Measurements from ENCODE around the gene CXCR4. TPM values are rescaled to one million over a fixed set of nuclear protein-coding genes. Genes with fewer than 3 reads are reported as not detected.

CXCR4 gene
- total and polyA plus RNA-seq, 2 of the 4 experiments (the other 2 are of a cell fraction): not detected

DNA sequence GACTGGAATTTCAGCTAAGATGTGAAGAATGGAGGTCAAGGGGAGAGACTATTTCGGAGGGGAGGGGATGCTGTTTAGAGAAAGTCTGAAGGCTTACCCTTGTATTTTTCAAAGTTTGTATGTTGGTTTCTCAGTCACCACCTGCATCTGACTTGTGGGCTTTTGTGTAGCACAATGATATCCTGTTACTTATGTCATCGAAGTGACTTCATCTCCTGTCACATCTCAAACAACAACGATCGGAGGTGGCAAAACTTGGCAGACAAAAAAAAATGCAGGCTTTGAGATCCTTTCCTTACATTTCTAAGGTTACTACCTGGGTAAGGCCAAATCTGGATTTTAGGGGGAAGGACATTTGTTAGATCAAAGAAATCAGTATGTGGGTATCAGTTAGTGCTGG lies 11.7 kb upstream of the CXCR4 start:
- no peak overlapping the region for H3K18ac ChIP-seq (ENCODE audit: low read depth, low read length)
- intact Hi-C loops (cut with micrococcal nuclease): loop anchor here (10.0 kb wide), 1 partner anchor 205 kb away; no protein-coding TSS in a partner anchor
- no peaks in the 10 kb centered on the region for H3K79me1 ChIP-seq (ENCODE audit: low read depth in 1 of 2, low read length in 2 of 2)
- no peak overlapping the region for H2AK5ac ChIP-seq (ENCODE audit: low read depth, low read length)
- ATAC-seq (ENCODE audit: low read depth) (no peak), DNase-seq (no peak)
- H3K56ac ChIP-seq (ENCODE audit: extremely low read depth, insufficient read depth, low read length): no peak overlapping the region
- H4K5ac ChIP-seq (ENCODE audit: low read depth, low read length): no peak overlapping the region
- no peak overlapping the region for H3K14ac ChIP-seq (replicated peaks; ENCODE audit: low read depth, low read length)
- H2AFZ ChIP-seq (replicated peaks; ENCODE audit: low read length, poor library complexity): no peak overlapping the region
- H2AK9ac ChIP-seq (replicated peaks; ENCODE audit: low read depth, low read length, poor library complexity): no peak overlapping the region
- no peak overlapping the region for H2BK120ac ChIP-seq (ENCODE audit: low read depth, low read length)
- H3K4ac ChIP-seq (ENCODE audit: low read depth, low read length): no peak overlapping the region
- H2BK20ac ChIP-seq (ENCODE audit: low read depth, low read length): no peak overlapping the region
- H3K4me2 ChIP-seq (ENCODE audit: low read depth, low read length): no peak overlapping the region
- no peaks in the 10 kb centered on the region for H3K9me1 ChIP-seq (ENCODE audit: insufficient read depth, low read length)
- peaks cover 11% of the 10 kb centered on the region for H3K27me3 ChIP-seq (ENCODE audit: control insufficient read depth, insufficient read depth, low read length)
- H3K36me3 ChIP-seq (ENCODE audit: control insufficient read depth, insufficient read depth, low read length): no peaks in the 10 kb centered on the region
- no peak overlapping the region for H4K8ac ChIP-seq (ENCODE audit: low read depth in 2 of 2, low read length in 2 of 2)
- ChIA-PET CTCF (no interaction called here), POLR2A (ENCODE audit: unreplicated experiment) (no interaction called here)
- no peaks in the 10 kb centered on the region for H3K9me3 ChIP-seq (ENCODE audit: control insufficient read depth, insufficient read depth, low read length)
- in situ Hi-C loops (cut with MboI; ENCODE audit: low sequenced_read_pairs): no loop called here
- no peak overlapping the region for H3K4me3 ChIP-seq (ENCODE audit: insufficient read depth, low read depth, low read length)
- no peak overlapping the region for H4K91ac ChIP-seq (ENCODE audit: insufficient read depth, low read depth, low read length)
- H3K27ac ChIP-seq (ENCODE audit: insufficient read depth, low read length): no peak overlapping the region
- BruUV-seq (replicated peaks): no TSS peak
- no CpG with 5 or more reads among the region's 4 CpGs for WGBS, 2 experiments (ENCODE audit: extremely low coverage in 2 of 2, insufficient read length in 1 of 2)
- no peak for TF ChIP-seq CEBPB (IDR thresholded peaks at IDR 0.05; ENCODE audit: low read depth, low read length)
- no peak for TF ChIP-seq RFX5 (IDR thresholded peaks at IDR 0.05; ENCODE audit: low read depth, low read length)
- TF ChIP-seq MAZ (IDR thresholded peaks at IDR 0.05; ENCODE audit: borderline replicate concordance, low read depth, low read length): no peak
- no peak for TF ChIP-seq MXI1 (IDR thresholded peaks at IDR 0.05; ENCODE audit: borderline replicate concordance, low read depth, low read length)
- no peak for TF ChIP-seq RCOR1 (IDR thresholded peaks at IDR 0.05; ENCODE audit: insufficient replicate concordance, low read length)
- TF ChIP-seq, protein P1, sequence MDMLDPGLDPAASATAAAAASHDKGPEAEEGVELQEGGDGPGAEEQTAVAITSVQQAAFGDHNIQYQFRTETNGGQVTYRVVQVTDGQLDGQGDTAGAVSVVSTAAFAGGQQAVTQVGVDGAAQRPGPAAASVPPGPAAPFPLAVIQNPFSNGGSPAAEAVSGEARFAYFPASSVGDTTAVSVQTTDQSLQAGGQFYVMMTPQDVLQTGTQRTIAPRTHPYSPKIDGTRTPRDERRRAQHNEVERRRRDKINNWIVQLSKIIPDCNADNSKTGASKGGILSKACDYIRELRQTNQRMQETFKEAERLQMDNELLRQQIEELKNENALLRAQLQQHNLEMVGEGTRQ (IDR thresholded peaks at IDR 0.05; ENCODE audit: low read depth, low read length): no peak
- no peak for TF ChIP-seq SMC3 (IDR thresholded peaks at IDR 0.05; ENCODE audit: low read depth, low read length)
- TF ChIP-seq FOS (IDR thresholded peaks at IDR 0.05; ENCODE audit: low read depth, low read length): no peak
- TF ChIP-seq, protein P2, sequence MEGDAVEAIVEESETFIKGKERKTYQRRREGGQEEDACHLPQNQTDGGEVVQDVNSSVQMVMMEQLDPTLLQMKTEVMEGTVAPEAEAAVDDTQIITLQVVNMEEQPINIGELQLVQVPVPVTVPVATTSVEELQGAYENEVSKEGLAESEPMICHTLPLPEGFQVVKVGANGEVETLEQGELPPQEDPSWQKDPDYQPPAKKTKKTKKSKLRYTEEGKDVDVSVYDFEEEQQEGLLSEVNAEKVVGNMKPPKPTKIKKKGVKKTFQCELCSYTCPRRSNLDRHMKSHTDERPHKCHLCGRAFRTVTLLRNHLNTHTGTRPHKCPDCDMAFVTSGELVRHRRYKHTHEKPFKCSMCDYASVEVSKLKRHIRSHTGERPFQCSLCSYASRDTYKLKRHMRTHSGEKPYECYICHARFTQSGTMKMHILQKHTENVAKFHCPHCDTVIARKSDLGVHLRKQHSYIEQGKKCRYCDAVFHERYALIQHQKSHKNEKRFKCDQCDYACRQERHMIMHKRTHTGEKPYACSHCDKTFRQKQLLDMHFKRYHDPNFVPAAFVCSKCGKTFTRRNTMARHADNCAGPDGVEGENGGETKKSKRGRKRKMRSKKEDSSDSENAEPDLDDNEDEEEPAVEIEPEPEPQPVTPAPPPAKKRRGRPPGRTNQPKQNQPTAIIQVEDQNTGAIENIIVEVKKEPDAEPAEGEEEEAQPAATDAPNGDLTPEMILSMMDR (conservative IDR thresholded peaks at IDR 0.05; ENCODE audit: low read depth, low read length): no peak
- TF ChIP-seq, protein P3, sequence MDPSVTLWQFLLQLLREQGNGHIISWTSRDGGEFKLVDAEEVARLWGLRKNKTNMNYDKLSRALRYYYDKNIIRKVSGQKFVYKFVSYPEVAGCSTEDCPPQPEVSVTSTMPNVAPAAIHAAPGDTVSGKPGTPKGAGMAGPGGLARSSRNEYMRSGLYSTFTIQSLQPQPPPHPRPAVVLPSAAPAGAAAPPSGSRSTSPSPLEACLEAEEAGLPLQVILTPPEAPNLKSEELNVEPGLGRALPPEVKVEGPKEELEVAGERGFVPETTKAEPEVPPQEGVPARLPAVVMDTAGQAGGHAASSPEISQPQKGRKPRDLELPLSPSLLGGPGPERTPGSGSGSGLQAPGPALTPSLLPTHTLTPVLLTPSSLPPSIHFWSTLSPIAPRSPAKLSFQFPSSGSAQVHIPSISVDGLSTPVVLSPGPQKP (IDR thresholded peaks at IDR 0.05; ENCODE audit: borderline replicate concordance, low read depth, low read length): no peak
- TF ChIP-seq CHD1 (IDR thresholded peaks at IDR 0.05; ENCODE audit: low read depth, low read length): no peak
- no peak for TF ChIP-seq MAFK (IDR thresholded peaks at IDR 0.05; ENCODE audit: low read depth, low read length)
- no peak for TF ChIP-seq RAD21 (IDR thresholded peaks at IDR 0.05; ENCODE audit: low read length)
- no peak for TF ChIP-seq POLR2A (IDR thresholded peaks at IDR 0.05; ENCODE audit: low read depth, low read length)
- no peak for TF ChIP-seq BHLHE40 (IDR thresholded peaks at IDR 0.05; ENCODE audit: low read depth, low read length)
- H3K4me1 ChIP-seq (ENCODE audit: control insufficient read depth, insufficient read depth, low read length): no peaks in the 10 kb centered on the region
- no peak overlapping the region for H2BK15ac ChIP-seq (ENCODE audit: low read depth, low read length)
- H4K20me1 ChIP-seq (ENCODE audit: insufficient read depth, low read length): no peaks in the 10 kb centered on the region
- dilution Hi-C loops (cut with HindIII; ENCODE audit: low sequenced_read_pairs, unreplicated experiment): no loop called here
- H3K23ac ChIP-seq (ENCODE audit: low read depth, low read length): no peak overlapping the region
- H3K9ac ChIP-seq (ENCODE audit: low read depth, low read length): no peak overlapping the region
- no peak overlapping the region for H2BK5ac ChIP-seq (ENCODE audit: low read depth, low read length, poor library complexity, severe bottlenecking)
